NCI-H510A (cell line): ENCODE measurements around the gene CPTP.

Experiments
- DNase-seq: peaks from one replicate; lab custom pipeline; 2025; lab: John Stamatoyannopoulos, UW

The CPTP gene

GRCh38 chr1:1319646-1319941 lies 5.0 kb upstream of the CPTP start:
- DNase-seq, result no peak

- DNase-seq, result no peak
Observed at GRCh38 chr1:1320666-1321448, 3.7 kb upstream of the CPTP start.

- DNase-seq, result no peak
Observed at GRCh38 chr1:1321477-1321876, 3.1 kb upstream of the CPTP start.

- DNase-seq, result no peak
Observed at GRCh38 chr1:1322418-1322817, 2.2 kb upstream of the CPTP start.

GRCh38 chr1:1322952-1323351 lies 1.6 kb upstream of the CPTP start:
- DNase-seq, result no peak

- DNase-seq, result no peak
Observed at GRCh38 chr1:1324084-1324523, 498 bp upstream of the CPTP start.

- DNase-seq, result no peak
Observed at GRCh38 chr1:1325288-1326074, 879 bp downstream of the CPTP start.

GRCh38 chr1:1326075-1326605 lies 1.5 kb downstream of the CPTP start:
- DNase-seq, result no peak

- DNase-seq, result no peak
Observed at GRCh38 chr1:1327291-1327690, 2.7 kb downstream of the CPTP start.

GRCh38 chr1:1328254-1328653 lies 3.7 kb downstream of the CPTP start:
- DNase-seq, result no peak

- DNase-seq, result no peak
Observed at GRCh38 chr1:1329304-1330210, 5.0 kb downstream of the CPTP start.

- DNase-seq, result no peak
Observed at GRCh38 chr1:1330366-1331067, 5.9 kb downstream of the CPTP start.

GRCh38 chr1:1331068-1331965 lies 6.7 kb downstream of the CPTP start, which contains the start of gene TAS1R3:
Gene TAS1R3, plus strand, starts transcription at chr1:1331280. Its CDS starts 66 bp downstream, at chr1:1331346.
- peak; percentile 63 for DNase-seq

GRCh38 chr1:1332031-1332755 lies 7.6 kb downstream of the CPTP start:
- DNase-seq, result peak; percentile 63

GRCh38 chr1:1332774-1333480 lies 8.3 kb downstream of the CPTP start:
- DNase-seq, result no peak

GRCh38 chr1:1333551-1334241 lies 9.1 kb downstream of the CPTP start:
- DNase-seq, result no peak

GRCh38 chr1:1334835-1335234 lies 10.2 kb downstream of the CPTP start:
- DNase-seq, result no peak

GRCh38 chr1:1335283-1335682 lies 10.7 kb downstream of the CPTP start:
- no peak for DNase-seq
